ENCODE results near the gene PRAMEF26. TPM values are rescaled to one million over a fixed set of nuclear protein-coding genes. Genes with fewer than 3 reads are reported as not detected.
"Not testable (repeated sequence)": the region's sequence is repeated elsewhere in the genome, so short reads cannot be mapped to it uniquely, and the experiment has no call there.

PRAMEF26 gene
- not detected for total RNA-seq
- long read RNA-seq, result 0 reads

- DNase-seq; H3K4me3 ChIP-seq; H3K27ac ChIP-seq (replicated peaks); H3K36me3 ChIP-seq; H3K27me3 ChIP-seq (ENCODE audit: low read depth); H3K4me1 ChIP-seq; intact Hi-C loops (cut with micrococcal nuclease); H3K9me3 ChIP-seq (replicated peaks): not testable (repeated sequence)
These were observed at the start of gene PRAMEF26 for GRCh38 chr1:13155909-13156308. Gene PRAMEF26 (minus strand): TSS chr1:13156009. CDS start chr1:13153095, 2,914 bp downstream.

GRCh38 chr1:13201309-13201708 lies 45.5 kb upstream of the PRAMEF26 start, which contains the start of gene PRAMEF13:
Gene PRAMEF13 (minus strand): TSS chr1:13201409. CDS start chr1:13199589, 1,820 bp downstream.
- H3K4me3 ChIP-seq; H3K9me3 ChIP-seq (replicated peaks); H3K4me1 ChIP-seq; H3K27me3 ChIP-seq (ENCODE audit: low read depth); intact Hi-C loops (cut with micrococcal nuclease); H3K27ac ChIP-seq (replicated peaks); DNase-seq; H3K36me3 ChIP-seq: not testable (repeated sequence)

DNA sequence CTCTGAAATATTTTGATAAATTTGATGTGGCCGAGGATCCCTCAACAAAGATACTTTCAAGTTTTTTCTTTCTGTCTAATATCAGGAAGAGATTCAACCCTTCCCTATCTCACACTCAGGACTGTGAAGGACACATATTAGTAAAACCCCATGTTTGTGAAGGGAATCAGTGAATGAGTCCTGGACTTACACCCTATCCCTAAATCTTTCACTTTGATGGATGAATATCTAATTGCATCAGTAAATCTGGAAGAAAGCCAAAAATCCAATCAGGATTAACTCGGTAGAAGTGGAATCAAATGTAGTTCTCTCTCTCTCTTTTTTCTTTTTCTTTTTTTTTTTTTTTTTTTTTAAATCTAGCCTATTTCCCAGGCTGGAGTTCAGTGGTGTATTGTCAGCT lies 15.7 kb upstream of the PRAMEF26 start, which contains the start of gene PRAMEF9:
TSS of gene PRAMEF9 (plus strand) at position 301 of the 400 bp plus-strand sequence. CDS start 3,433 bp downstream, outside the sequence.
- H3K4me3 ChIP-seq; H3K36me3 ChIP-seq; H3K4me1 ChIP-seq; intact Hi-C loops (cut with micrococcal nuclease); H3K27me3 ChIP-seq (ENCODE audit: low read depth); H3K9me3 ChIP-seq (replicated peaks); H3K27ac ChIP-seq (replicated peaks); DNase-seq: not testable (repeated sequence)

GRCh38 chr1:13165531-13165930 lies 9.7 kb upstream of the PRAMEF26 start, which contains the start of gene HNRNPCL4:
Gene HNRNPCL4 (minus strand): TSS chr1:13165631. CDS start chr1:13165467, 164 bp downstream.
- intact Hi-C loops (cut with micrococcal nuclease); H3K4me1 ChIP-seq; H3K9me3 ChIP-seq (replicated peaks); DNase-seq; H3K4me3 ChIP-seq; H3K27me3 ChIP-seq (ENCODE audit: low read depth); H3K27ac ChIP-seq (replicated peaks); H3K36me3 ChIP-seq: not testable (repeated sequence)

- H3K9me3 ChIP-seq (replicated peaks); H3K36me3 ChIP-seq; intact Hi-C loops (cut with micrococcal nuclease); H3K4me1 ChIP-seq; DNase-seq; H3K27ac ChIP-seq (replicated peaks); H3K4me3 ChIP-seq: not testable (repeated sequence)
- peaks cover 75% of the 10 kb centered on the region for H3K27me3 ChIP-seq (ENCODE audit: low read depth)
These were observed 39.1 kb downstream of the PRAMEF26 start, which contains the start of gene HNRNPCL2 for GRCh38 chr1:13116754-13117153. Gene HNRNPCL2 (minus strand): TSS chr1:13116854. CDS start chr1:13116400, 454 bp downstream.

Other genes starting within 250 kb of the PRAMEF26 start
- not detected for gene PRAMEF7, start 239.4 kb downstream of the PRAMEF26 start, total RNA-seq
- gene PRAMEF6, start 208.4 kb downstream of the PRAMEF26 start, total RNA-seq, result not detected
- gene PRAMEF27, start 99.4 kb downstream of the PRAMEF26 start, total RNA-seq, result not detected
- not detected for gene HNRNPCL3, start 95.2 kb downstream of the PRAMEF26 start, total RNA-seq
- not detected for gene PRAMEF25, start 85.2 kb downstream of the PRAMEF26 start, total RNA-seq
- not detected for gene HNRNPCL2, start 39.2 kb downstream of the PRAMEF26 start, total RNA-seq
- not detected for gene HNRNPCL4, start 9.6 kb upstream of the PRAMEF26 start, total RNA-seq
- not detected for gene PRAMEF9, start 15.8 kb upstream of the PRAMEF26 start, total RNA-seq
- gene PRAMEF13, start 45.4 kb upstream of the PRAMEF26 start, total RNA-seq, result not detected
- not detected for gene PRAMEF18, start 70.1 kb upstream of the PRAMEF26 start, total RNA-seq
- gene PRAMEF5, start 98.2 kb upstream of the PRAMEF26 start, total RNA-seq, result not detected
- gene PRAMEF8, start 129.1 kb upstream of the PRAMEF26 start, total RNA-seq, result not detected
- gene PRAMEF33, start 147.5 kb upstream of the PRAMEF26 start, total RNA-seq, result not detected
- gene PRAMEF15, start 159.6 kb upstream of the PRAMEF26 start, total RNA-seq, result not detected
- gene PRAMEF14, start 191.1 kb upstream of the PRAMEF26 start, total RNA-seq, result not detected
- gene PRAMEF19, start 215.9 kb upstream of the PRAMEF26 start, total RNA-seq, result not detected
- not detected for gene PRAMEF17, start 233.6 kb upstream of the PRAMEF26 start, total RNA-seq